Astrocyte (in vitro differentiated cells and primary cell): Measurements from ENCODE around the gene CDC16. TPM values are rescaled to one million over a fixed set of nuclear protein-coding genes. Genes with fewer than 3 reads are reported as not detected.

Source experiments
- DNase-seq: peaks from one replicate; pipeline ENCODE4 v3.0.0-alpha.2; 2010; ENCODE audit warnings: low read depth
- FAIRE-seq: peaks from 2 replicates; lab custom pipeline; 2011; peaks lifted over from hg19 to GRCh38; lab: Jason Lieb, UNC
- H2AFZ ChIP-seq: 2 replicates; pipeline ENCODE4 v1.6.0; 2012; ENCODE audit warnings: low read depth, low read length, inconsistent platforms
- H3K27ac ChIP-seq: 2 replicates; pipeline ENCODE4 v1.5.1; 2011; ENCODE audit warnings: low read depth, low read length, inconsistent platforms
- H3K27me3 ChIP-seq: 2 replicates; pipeline ENCODE4 v1.6.0; 2011; ENCODE audit warnings: low read length, inconsistent platforms; ENCODE audit not compliant: insufficient read depth
- H3K36me3 ChIP-seq: 2 replicates; pipeline ENCODE4 v1.5.1; 2011; ENCODE audit warnings: low read length, inconsistent platforms; ENCODE audit not compliant: insufficient read depth
- H3K4me1 ChIP-seq: 2 replicates; pipeline ENCODE4 v1.5.1; 2011; ENCODE audit warnings: low read length, inconsistent platforms; ENCODE audit not compliant: insufficient read depth
- H3K4me2 ChIP-seq: 2 replicates; pipeline ENCODE4 v1.6.0; 2012; ENCODE audit warnings: low read length, inconsistent platforms
- H3K4me3 ChIP-seq: 2 replicates; pipeline ENCODE4 v1.5.1; 2011; ENCODE audit warnings: low read depth, mild to moderate bottlenecking, low read length, inconsistent platforms; ENCODE audit not compliant: insufficient read depth
- H3K79me2 ChIP-seq: 2 replicates; pipeline ENCODE4 v1.6.0; 2012; ENCODE audit warnings: mild to moderate bottlenecking, low read length, inconsistent platforms; ENCODE audit not compliant: insufficient read depth
- H3K9ac ChIP-seq: 2 replicates; pipeline ENCODE4 v1.6.0; 2012; ENCODE audit warnings: mild to moderate bottlenecking, low read length, inconsistent platforms
- H3K9me3 ChIP-seq: 2 replicates; pipeline ENCODE4 v1.5.1; 2012; ENCODE audit warnings: low read depth, mild to moderate bottlenecking, low read length, inconsistent platforms; ENCODE audit not compliant: insufficient read depth
- H4K20me1 ChIP-seq: 2 replicates; pipeline ENCODE4 v1.6.0; 2012; ENCODE audit warnings: low read length, inconsistent platforms; ENCODE audit not compliant: insufficient read depth
- H3K27ac Mint-ChIP-seq: one replicate; pipeline ENCODE4 v1.8.0; 2021; ENCODE audit warnings: mild to moderate bottlenecking, mixed read lengths; ENCODE audit not compliant: unreplicated experiment
- H3K27me3 Mint-ChIP-seq: one replicate; pipeline ENCODE4 v1.8.0; 2021; ENCODE audit warnings: low read depth, mixed read lengths; ENCODE audit not compliant: unreplicated experiment
- H3K36me3 Mint-ChIP-seq: one replicate; pipeline ENCODE4 v1.8.0; 2021; ENCODE audit warnings: low read depth, mixed read lengths; ENCODE audit not compliant: unreplicated experiment
- H3K4me1 Mint-ChIP-seq: one replicate; pipeline ENCODE4 v1.8.0; 2021; ENCODE audit warnings: low read depth, mixed read lengths; ENCODE audit not compliant: unreplicated experiment
- H3K4me3 Mint-ChIP-seq: one replicate; pipeline ENCODE4 v1.8.0; 2021; ENCODE audit warnings: mild to moderate bottlenecking, moderate library complexity, mixed read lengths; ENCODE audit not compliant: unreplicated experiment
- H3K9me3 Mint-ChIP-seq: one replicate; pipeline ENCODE4 v1.8.0; 2021; ENCODE audit warnings: mild to moderate bottlenecking, mixed read lengths; ENCODE audit not compliant: unreplicated experiment
- CTCF ChIP-seq: IDR thresholded peaks from 2 replicates; pipeline ENCODE4 v1.5.1; 2011; ENCODE audit warnings: low read depth, mild to moderate bottlenecking, inconsistent platforms, low read length, moderate library complexity; ENCODE audit not compliant: insufficient read depth
- EZH2 ChIP-seq: IDR thresholded peaks from 2 replicates; pipeline ENCODE4 v1.6.1; 2012; ENCODE audit warnings: mild to moderate bottlenecking, low read length, inconsistent platforms; ENCODE audit not compliant: insufficient read depth
- total RNA-seq: library from RNA; stranded (reverse); gene quantifications from 2 replicates; pipeline ENCODE4 v1.2.1, GENCODE V29; 2021

CDC16 gene
- total RNA-seq, 1 donor from 2014 or later: 77.0 TPM

- Mint-ChIP-seq H3K27ac (no peak overlapping the region), H3K9me3 (no peaks in the 10 kb centered on the region)
- no peak for TF ChIP-seq CTCF
These were observed 20.7 kb upstream of the CDC16 start for GRCh38 chr13:114213980-114214379.

GRCh38 chr13:114219392-114219791, 15.3 kb upstream of the CDC16 start:
- no peak for DNase-seq
- TF ChIP-seq EZH2 (no peak), CTCF (no peak)
- peaks cover 2% of the 10 kb centered on the region for H3K4me1 ChIP-seq
- Mint-ChIP-seq H3K36me3 (no peaks in the 10 kb centered on the region), H3K9me3 (no peaks in the 10 kb centered on the region), H3K4me3 (no peak overlapping the region), H3K4me1 (peaks cover 5% of the 10 kb centered on the region), H3K27ac (no peak overlapping the region), H3K27me3 (peaks cover 14% of the 10 kb centered on the region)
- H3K27me3 ChIP-seq: no peaks in the 10 kb centered on the region
- H3K9ac ChIP-seq: no peak overlapping the region
- H3K4me3 ChIP-seq: no peak overlapping the region
- H3K9me3 ChIP-seq: no peaks in the 10 kb centered on the region
- H4K20me1 ChIP-seq: no peaks in the 10 kb centered on the region
- no peak for FAIRE-seq
- H3K27ac ChIP-seq: no peak overlapping the region
- H3K79me2 ChIP-seq: no peaks in the 10 kb centered on the region
- no peak overlapping the region for H2AFZ ChIP-seq
- H3K36me3 ChIP-seq: no peaks in the 10 kb centered on the region
- no peak overlapping the region for H3K4me2 ChIP-seq

More at GRCh38 chr13:114213980-114214379, 20.7 kb upstream of the CDC16 start:
- no peaks in the 10 kb centered on the region for H3K36me3 ChIP-seq
- no peaks in the 10 kb centered on the region for H3K79me2 ChIP-seq
- Mint-ChIP-seq H3K4me1 (no peaks in the 10 kb centered on the region), H3K36me3 (no peaks in the 10 kb centered on the region), H3K27me3 (peaks cover 19% of the 10 kb centered on the region), H3K4me3 (no peak overlapping the region)
- no peak overlapping the region for H3K4me2 ChIP-seq
- no peaks in the 10 kb centered on the region for H3K4me1 ChIP-seq
- no peak overlapping the region for H3K4me3 ChIP-seq
- no peak overlapping the region for H3K27ac ChIP-seq
- no peaks in the 10 kb centered on the region for H3K27me3 ChIP-seq
- no peaks in the 10 kb centered on the region for H3K9me3 ChIP-seq
- DNase-seq (no peak), FAIRE-seq (no peak)
- no peaks in the 10 kb centered on the region for H4K20me1 ChIP-seq
- no peak overlapping the region for H2AFZ ChIP-seq
- H3K9ac ChIP-seq: no peak overlapping the region

GRCh38 chr13:114222461-114222968, 12.2 kb upstream of the CDC16 start:
- Mint-ChIP-seq H3K9me3 (no peaks in the 10 kb centered on the region), H3K27me3 (peaks cover 3% of the 10 kb centered on the region), H3K27ac (peak overlapping the region; percentile 59), H3K4me1 (peaks cover 8% of the 10 kb centered on the region), H3K36me3 (no peaks in the 10 kb centered on the region), H3K4me3 (no peak overlapping the region)
- H2AFZ ChIP-seq: peak overlapping the region; percentile 9
- no peaks in the 10 kb centered on the region for H3K79me2 ChIP-seq
- H3K4me2 ChIP-seq: no peak overlapping the region
- no peak overlapping the region for H3K27ac ChIP-seq
- H3K9ac ChIP-seq: no peak overlapping the region
- no peaks in the 10 kb centered on the region for H3K9me3 ChIP-seq
- FAIRE-seq (no peak), DNase-seq (no peak)
- peaks cover 2% of the 10 kb centered on the region for H3K4me1 ChIP-seq
- TF ChIP-seq EZH2 (no peak), CTCF (no peak)
- H4K20me1 ChIP-seq: no peaks in the 10 kb centered on the region
- H3K27me3 ChIP-seq: no peaks in the 10 kb centered on the region
- H3K4me3 ChIP-seq: no peak overlapping the region
- H3K36me3 ChIP-seq: no peaks in the 10 kb centered on the region
